Uterus (tissue), 2 donors: ENCODE data around the gene VKORC1.

ENCODE experiments used
- CTCF ChIP-seq, 4 experiments: fragments of 200-600 bp in 2 of 4; fragments of 450-650 bp in 2 of 4; sonication (generic) in 2 of 4; IDR thresholded peaks; one replicate each; pipeline ENCODE4 v1.5.1; 2016 to 2019; ENCODE audit warnings: antibody characterized with exemption in 4 of 4, mild to moderate bottlenecking in 2 of 4, moderate library complexity in 1 of 4
- POLR2A ChIP-seq, 2 donors: fragments of 450-650 bp; IDR thresholded peaks; one replicate each; pipeline ENCODE4 v1.6.1; 2016; ENCODE audit warnings: antibody characterized with exemption in 2 of 2, mild to moderate bottlenecking in 1 of 2, moderate library complexity in 1 of 2

GRCh38 chr16:31130336-31130891 is 35.8 kb upstream of the VKORC1 start:
- TF ChIP-seq CTCF (IDR thresholded peaks at IDR 0.05) (no peak), POLR2A (IDR thresholded peaks at IDR 0.05) (no peak)
